ENCODE data around the gene NDOR1.

The NDOR1 gene

DNA sequence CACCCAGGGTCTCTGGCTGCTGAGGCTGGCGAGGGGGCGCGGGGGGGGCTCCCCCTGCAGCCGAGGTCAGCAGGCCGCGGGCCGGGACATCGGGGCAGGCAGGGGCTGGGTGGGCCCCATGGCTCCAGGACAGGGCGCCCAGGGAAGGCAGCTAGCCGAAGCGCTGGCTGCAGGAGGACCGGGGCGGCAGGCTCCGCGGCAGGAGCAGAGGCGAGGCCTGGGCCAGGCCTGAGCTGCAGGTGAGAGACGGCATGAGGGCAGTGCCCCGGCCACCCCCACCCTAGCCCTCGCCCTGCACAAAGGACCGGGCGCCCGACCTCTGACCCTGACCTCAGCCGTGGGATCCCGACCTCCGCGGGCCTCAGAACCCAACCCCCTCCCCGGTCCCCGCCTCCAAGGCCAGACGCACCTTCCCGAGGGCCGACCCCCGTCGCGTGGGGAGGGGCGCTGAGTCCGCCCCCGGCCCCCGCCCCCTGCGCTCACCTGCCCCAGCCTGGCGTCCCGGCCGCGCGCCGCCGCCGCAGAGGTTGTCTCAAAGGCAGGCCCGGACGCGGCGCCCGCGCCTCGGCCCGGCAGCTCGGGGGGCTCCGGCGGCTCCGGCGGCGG, 16.1 kb downstream of the NDOR1 start:
- Histone ChIP-seq H3K4me3 (ENCODE audit: low read length) (peak overlapping the region; percentile 65), H3K27me3 (ENCODE audit: control insufficient read depth, low read length) (no peaks in the 10 kb centered on the region), H3K36me3 (ENCODE audit: control insufficient read depth, low read length) (peaks cover 6% of the 10 kb centered on the region), H3K27ac (ENCODE audit: low read depth, low read length) (no peak overlapping the region), H3K9me2 (replicated peaks; ENCODE audit: control insufficient read depth, low read length) (no peaks in the 10 kb centered on the region), H3F3A (ENCODE audit: control insufficient read depth, insufficient read depth) (peaks cover 6% of the 10 kb centered on the region), H3K4me1 (ENCODE audit: control insufficient read depth, low read length) (peaks cover 27% of the 10 kb centered on the region), H3K4me2 (ENCODE audit: low read length) (peak overlapping the region; percentile 55), H3K9me3 (ENCODE audit: control insufficient read depth, insufficient read depth, low read length) (no peaks in the 10 kb centered on the region), H3K79me2 (ENCODE audit: control insufficient read depth, low read length) (peaks cover 5% of the 10 kb centered on the region), H4K20me1 (ENCODE audit: control insufficient read depth, insufficient read depth, low read depth, low read length) (no peaks in the 10 kb centered on the region)
- TF ChIP-seq, protein P1, sequence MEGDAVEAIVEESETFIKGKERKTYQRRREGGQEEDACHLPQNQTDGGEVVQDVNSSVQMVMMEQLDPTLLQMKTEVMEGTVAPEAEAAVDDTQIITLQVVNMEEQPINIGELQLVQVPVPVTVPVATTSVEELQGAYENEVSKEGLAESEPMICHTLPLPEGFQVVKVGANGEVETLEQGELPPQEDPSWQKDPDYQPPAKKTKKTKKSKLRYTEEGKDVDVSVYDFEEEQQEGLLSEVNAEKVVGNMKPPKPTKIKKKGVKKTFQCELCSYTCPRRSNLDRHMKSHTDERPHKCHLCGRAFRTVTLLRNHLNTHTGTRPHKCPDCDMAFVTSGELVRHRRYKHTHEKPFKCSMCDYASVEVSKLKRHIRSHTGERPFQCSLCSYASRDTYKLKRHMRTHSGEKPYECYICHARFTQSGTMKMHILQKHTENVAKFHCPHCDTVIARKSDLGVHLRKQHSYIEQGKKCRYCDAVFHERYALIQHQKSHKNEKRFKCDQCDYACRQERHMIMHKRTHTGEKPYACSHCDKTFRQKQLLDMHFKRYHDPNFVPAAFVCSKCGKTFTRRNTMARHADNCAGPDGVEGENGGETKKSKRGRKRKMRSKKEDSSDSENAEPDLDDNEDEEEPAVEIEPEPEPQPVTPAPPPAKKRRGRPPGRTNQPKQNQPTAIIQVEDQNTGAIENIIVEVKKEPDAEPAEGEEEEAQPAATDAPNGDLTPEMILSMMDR (IDR thresholded peaks at IDR 0.05; ENCODE audit: low read depth, low read length, poor library complexity, severe bottlenecking), result no peak
- TF ChIP-seq EZH2phosphoT487 (IDR thresholded peaks at IDR 0.05; ENCODE audit: borderline replicate concordance, low read length), result no peak

DNA sequence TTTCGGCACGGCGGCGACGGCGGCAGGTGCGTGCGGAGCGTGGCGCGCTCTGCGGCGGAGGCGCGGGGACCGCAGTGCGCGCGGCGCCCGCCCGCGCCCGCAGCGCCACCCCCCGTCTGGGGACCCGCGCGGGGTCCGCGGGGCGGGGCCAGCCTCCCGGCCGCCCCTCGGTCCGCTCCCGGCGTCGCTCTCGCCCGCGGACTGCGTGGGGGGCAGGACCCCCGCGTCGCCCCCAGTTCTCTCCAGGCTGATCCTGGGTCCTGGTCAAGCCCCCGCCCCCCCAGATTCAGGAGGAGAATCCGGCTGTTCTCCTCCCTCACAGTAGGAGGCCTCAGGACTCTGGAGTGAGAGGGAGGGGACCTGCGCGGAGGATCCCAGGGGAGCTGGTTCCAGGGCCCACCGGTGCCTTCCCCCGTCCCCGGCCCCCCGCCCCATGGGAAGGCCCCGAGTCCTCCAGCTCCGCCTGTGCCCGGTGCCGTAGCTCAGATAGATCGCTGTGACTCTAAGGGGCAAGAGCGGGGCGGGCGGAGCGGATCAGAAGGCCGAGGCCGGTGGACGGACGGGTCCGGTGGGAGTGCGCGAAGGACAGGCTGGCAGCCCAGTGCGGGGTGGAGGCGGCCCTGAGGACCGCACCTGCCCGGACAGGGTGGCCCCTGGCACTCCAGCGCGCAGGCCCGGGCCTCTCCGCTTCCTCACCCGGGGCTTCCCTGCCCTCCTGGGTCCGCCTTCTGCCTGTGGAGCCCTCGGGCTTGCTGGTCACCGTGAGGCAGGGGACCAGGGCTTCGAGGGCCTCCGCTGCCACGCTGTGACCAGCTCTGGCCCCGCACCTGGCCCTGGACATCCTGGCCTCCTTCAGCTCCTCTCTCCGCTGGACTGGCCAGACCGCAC, 16.9 kb downstream of the NDOR1 start, which contains the start of gene RNF208:
Gene RNF208 (minus strand): TSS at position 51 of the 888 bp plus-strand sequence. CDS start 1,028 bp downstream, outside the sequence.
- Histone ChIP-seq H3K9me3 (ENCODE audit: control insufficient read depth, insufficient read depth, low read length) (no peaks in the 10 kb centered on the region), H3K27ac (ENCODE audit: low read depth, low read length) (no peak within 1 kb of the TSS), H3K4me2 (ENCODE audit: low read length) (peak within 1 kb of the TSS; percentile 99), H3F3A (ENCODE audit: control insufficient read depth, insufficient read depth) (peaks cover 6% of the 10 kb centered on the region), H3K36me3 (ENCODE audit: control insufficient read depth, low read length) (peaks cover 3% of the 10 kb centered on the region; the same call in 1 of the 2 replicates), H3K4me3 (ENCODE audit: low read length) (peak within 1 kb of the TSS; percentile 99), H3K9me2 (replicated peaks; ENCODE audit: control insufficient read depth, low read length) (no peaks in the 10 kb centered on the region), H3K27me3 (ENCODE audit: control insufficient read depth, low read length) (no peaks in the 10 kb centered on the region), H4K20me1 (ENCODE audit: control insufficient read depth, insufficient read depth, low read depth, low read length) (no peaks in the 10 kb centered on the region), H3K4me1 (ENCODE audit: control insufficient read depth, low read length) (peaks cover 32% of the 10 kb centered on the region), H3K79me2 (ENCODE audit: control insufficient read depth, low read length) (peaks cover 5% of the 10 kb centered on the region)
- TF ChIP-seq, protein P1 (IDR thresholded peaks at IDR 0.05; ENCODE audit: low read depth, low read length, poor library complexity, severe bottlenecking), result no peak
- TF ChIP-seq EZH2phosphoT487 (IDR thresholded peaks at IDR 0.05; ENCODE audit: borderline replicate concordance, low read length), result no peak

DNA sequence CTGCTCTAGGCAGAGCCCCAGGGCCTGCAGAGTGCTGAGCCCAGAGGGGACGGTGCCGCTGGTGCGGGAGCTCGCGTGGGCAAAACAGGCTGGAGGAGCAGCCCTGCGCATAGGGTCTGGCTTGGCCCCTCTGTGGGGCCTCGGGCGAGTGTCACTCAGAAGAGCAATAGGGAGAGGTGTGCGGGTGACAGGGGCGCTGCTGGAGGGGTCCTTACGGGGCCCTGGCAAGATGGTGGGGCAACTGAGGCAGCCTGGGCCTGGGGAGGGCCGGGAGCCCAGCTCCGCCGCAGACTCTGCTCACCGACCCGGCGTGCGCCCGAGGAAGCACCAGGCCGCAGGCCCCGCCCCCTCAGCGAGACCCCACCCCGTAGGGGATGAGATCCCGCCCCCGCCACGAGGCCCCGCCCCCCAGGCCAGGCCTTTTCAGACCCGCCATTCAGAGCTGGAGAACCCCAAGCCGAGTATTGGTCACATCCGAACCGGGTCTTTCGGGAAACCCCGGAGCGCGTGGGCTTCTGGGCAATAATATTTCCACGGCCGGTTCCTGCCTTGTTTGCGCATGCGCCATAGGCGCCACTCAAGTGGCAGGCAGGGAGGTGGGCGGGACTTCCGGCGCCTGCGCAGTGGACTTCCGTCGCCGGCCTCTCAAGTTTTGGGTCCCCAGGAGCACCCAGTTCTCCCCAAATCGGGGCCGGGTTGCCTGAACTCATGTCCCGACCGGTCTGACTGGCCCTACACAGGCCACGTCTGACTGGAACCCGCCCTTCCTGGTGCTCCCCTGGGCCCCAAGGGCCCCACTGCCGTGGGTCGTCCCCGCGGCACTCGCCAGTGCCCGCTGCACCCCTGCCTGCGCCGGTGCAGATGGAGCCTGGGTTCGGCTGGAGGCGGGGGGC, 17.8 kb downstream of the NDOR1 start:
- peak overlapping the region; percentile 99 for H3K4me3 ChIP-seq (ENCODE audit: low read length)
- H3K4me1 ChIP-seq (ENCODE audit: control insufficient read depth, low read length), result peaks cover 35% of the 10 kb centered on the region
- no peaks in the 10 kb centered on the region for H3K27me3 ChIP-seq (ENCODE audit: control insufficient read depth, low read length)
- H4K20me1 ChIP-seq (ENCODE audit: control insufficient read depth, insufficient read depth, low read depth, low read length), result no peaks in the 10 kb centered on the region
- no peaks in the 10 kb centered on the region; the same call in 1 of the 2 replicates for H3K36me3 ChIP-seq (ENCODE audit: control insufficient read depth, low read length)
- TF ChIP-seq, protein P1 (IDR thresholded peaks at IDR 0.05; ENCODE audit: low read depth, low read length, poor library complexity, severe bottlenecking), result no peak
- TF ChIP-seq EZH2phosphoT487 (IDR thresholded peaks at IDR 0.05; ENCODE audit: borderline replicate concordance, low read length), result no peak
- peak overlapping the region; percentile 68 for H3K27ac ChIP-seq (ENCODE audit: low read depth, low read length)
- no peaks in the 10 kb centered on the region for H3K9me3 ChIP-seq (ENCODE audit: control insufficient read depth, insufficient read depth, low read length)
- peak overlapping the region; percentile 99 for H3K4me2 ChIP-seq (ENCODE audit: low read length)
- H3K79me2 ChIP-seq (ENCODE audit: control insufficient read depth, low read length), result peaks cover 5% of the 10 kb centered on the region
- H3F3A ChIP-seq (ENCODE audit: control insufficient read depth, insufficient read depth), result peaks cover 6% of the 10 kb centered on the region
- H3K9me2 ChIP-seq (replicated peaks; ENCODE audit: control insufficient read depth, low read length), result no peaks in the 10 kb centered on the region
